Immature natural killer cell (primary cell): ENCODE data around the gene FRMD4A. TPM values are rescaled to one million over a fixed set of nuclear protein-coding genes. Genes with fewer than 3 reads are reported as not detected.
"Not testable (repeated sequence)": the region's sequence is repeated elsewhere in the genome, so short reads cannot be mapped to it uniquely, and the experiment has no call there.

ENCODE experiments used
- DNase-seq, 3 donors: peaks; one replicate each; pipeline ENCODE4 v3.0.0; 2022; ENCODE audit warnings: mixed read lengths in 1 of 3
- H3K27ac Mint-ChIP-seq, 6 donors: one replicate each; pipeline ENCODE4 v1.8.0; 2020; ENCODE audit warnings: mixed read lengths in 6 of 6, mild to moderate bottlenecking in 5 of 6, inconsistent platforms in 4 of 6, moderate library complexity in 3 of 6
- H3K27me3 Mint-ChIP-seq, 3 donors: one replicate each; pipeline ENCODE4 v1.8.0; 2020 to 2021; ENCODE audit warnings: low read depth in 3 of 3, mild to moderate bottlenecking in 3 of 3, mixed read lengths in 3 of 3, moderate library complexity in 3 of 3, inconsistent platforms in 1 of 3
- H3K36me3 Mint-ChIP-seq, 3 donors: one replicate each; pipeline ENCODE4 v1.8.0; 2020; ENCODE audit warnings: mixed read lengths in 3 of 3, inconsistent platforms in 2 of 3, mild to moderate bottlenecking in 2 of 3
- H3K4me1 Mint-ChIP-seq, 2 donors: one replicate each; pipeline ENCODE4 v1.8.0; 2020; ENCODE audit warnings: inconsistent platforms in 2 of 2, mild to moderate bottlenecking in 2 of 2, mixed read lengths in 2 of 2, moderate library complexity in 1 of 2
- H3K4me3 Mint-ChIP-seq, 5 donors: one replicate each; pipeline ENCODE4 v1.8.0; 2020; ENCODE audit warnings: mild to moderate bottlenecking in 5 of 5, mixed read lengths in 5 of 5, inconsistent platforms in 3 of 5, moderate library complexity in 3 of 5
- H3K9me3 Mint-ChIP-seq, 6 donors: one replicate each; pipeline ENCODE4 v1.8.0; 2020; ENCODE audit warnings: mild to moderate bottlenecking in 6 of 6, mixed read lengths in 6 of 6, inconsistent platforms in 4 of 6, moderate library complexity in 3 of 6
- polyA plus RNA-seq, 3 donors: library from polyadenylated mRNA; unstranded; fragments of 300-500 nt; fragmentation: Illumina TruSeq; gene quantifications; one replicate each; pipeline ENCODE4 v1.2.3, GENCODE V29; 2021

FRMD4A gene
- polyA plus RNA-seq, 3 donors from 2014 or later: 0.48 TPM; not detected in 2

DNA sequence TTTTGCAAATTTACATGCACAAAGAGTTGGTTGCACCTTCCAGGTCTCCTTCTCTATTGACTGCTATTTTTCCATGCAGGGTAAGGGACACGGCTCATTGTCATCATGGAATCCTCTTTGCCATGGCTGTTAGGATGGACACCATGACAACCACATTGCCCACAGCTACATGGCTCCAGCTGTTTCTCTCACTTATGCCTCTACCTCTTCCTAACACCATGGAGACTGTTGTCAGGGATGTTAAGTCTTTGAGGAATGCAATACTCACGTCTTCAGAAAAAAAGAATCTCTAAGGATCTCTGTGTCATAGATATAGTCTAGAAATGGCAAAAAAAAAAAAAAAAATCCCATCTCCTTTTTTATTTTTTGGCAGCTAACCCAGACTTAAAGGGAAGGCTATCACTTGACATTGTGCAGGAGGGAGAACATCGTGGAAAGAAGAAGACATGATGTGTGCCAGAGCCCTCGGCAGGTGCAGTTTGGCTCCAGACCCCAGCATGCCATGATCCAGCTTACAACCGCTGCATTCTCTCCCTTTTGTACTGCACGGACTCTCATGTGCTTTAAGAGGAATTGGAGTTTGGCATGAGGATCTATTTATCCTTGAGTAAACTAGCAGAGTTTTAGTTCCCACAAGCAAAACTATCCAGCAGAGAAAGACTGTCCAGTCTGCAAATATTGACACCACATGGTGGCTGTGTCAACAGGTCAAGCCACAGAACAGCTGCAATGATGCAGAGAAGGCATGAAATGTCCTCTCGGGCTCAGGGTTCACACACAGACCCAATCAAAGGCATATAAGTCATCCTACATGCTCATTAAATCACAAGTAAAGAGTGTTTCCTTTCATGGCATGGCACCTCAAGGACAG is 70.8 kb downstream of the FRMD4A start:
- no peaks in the 10 kb centered on the region for H3K4me1 Mint-ChIP-seq
- no peaks in the 10 kb centered on the region for H3K36me3 Mint-ChIP-seq
- H3K9me3 Mint-ChIP-seq: no peaks in the 10 kb centered on the region
- no peak overlapping the region for H3K4me3 Mint-ChIP-seq
- peaks cover 0 to 17% (median 1%) of the 10 kb centered on the region in 3 donors for H3K27me3 Mint-ChIP-seq
- no peak overlapping the region for H3K27ac Mint-ChIP-seq
- DNase-seq: no peak

DNA sequence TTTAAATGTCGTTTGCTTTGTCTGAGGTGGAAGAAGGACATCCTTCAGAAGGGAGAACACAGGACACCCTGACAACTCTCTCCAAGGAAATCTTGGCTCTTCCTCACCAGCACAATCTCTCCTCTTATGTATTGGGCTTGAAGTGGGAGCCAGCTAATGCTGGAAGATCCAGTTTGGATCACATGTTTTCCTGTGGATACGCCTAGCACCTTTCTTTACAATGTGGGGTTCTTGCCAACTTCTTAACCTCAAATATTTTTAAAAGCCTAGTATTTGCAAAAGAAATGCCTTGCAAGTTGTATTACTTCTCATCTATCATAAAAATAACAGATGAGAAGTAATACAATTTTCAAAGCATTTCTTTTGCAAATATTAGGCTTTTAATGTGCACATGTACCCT is 76.4 kb downstream of the FRMD4A start:
- Mint-ChIP-seq H3K4me1 (no peaks in the 10 kb centered on the region), H3K27me3 (peaks cover 1 to 10% (median 5%) of the 10 kb centered on the region in 3 donors), H3K27ac (no peak overlapping the region)

DNA sequence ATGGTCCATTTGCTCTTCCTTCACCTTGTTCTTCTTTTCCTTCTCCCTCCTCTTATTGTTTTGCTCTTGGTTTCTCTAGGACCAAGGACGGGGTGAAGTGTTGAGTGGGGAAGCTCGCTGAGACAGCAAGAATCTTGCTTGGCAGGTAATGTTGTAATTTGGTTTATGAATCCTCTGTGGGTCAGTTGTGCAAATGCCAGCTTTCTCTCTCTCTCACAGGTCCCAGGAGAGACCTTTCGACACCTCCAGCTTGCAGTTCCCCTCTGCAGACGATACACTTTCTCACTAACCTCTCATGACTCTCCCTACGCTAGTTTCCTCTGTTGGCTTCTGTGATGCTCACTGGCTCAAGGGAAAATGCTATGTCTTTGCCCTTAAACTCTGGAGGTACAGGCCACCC is 77.0 kb downstream of the FRMD4A start:
- H3K9me3 Mint-ChIP-seq: peaks cover 0 to 4% (median 0%) of the 10 kb centered on the region in 6 donors
- no peak overlapping the region for H3K27ac Mint-ChIP-seq
- H3K27me3 Mint-ChIP-seq: peaks cover 1 to 10% (median 5%) of the 10 kb centered on the region in 3 donors
- no peaks in the 10 kb centered on the region for H3K36me3 Mint-ChIP-seq
- no peak overlapping the region for H3K4me3 Mint-ChIP-seq
- no peak for DNase-seq
- no peaks in the 10 kb centered on the region for H3K4me1 Mint-ChIP-seq

More for the DNA sequence above, 76.4 kb downstream of the FRMD4A start:
- no peak overlapping the region for H3K4me3 Mint-ChIP-seq
- no peaks in the 10 kb centered on the region for H3K36me3 Mint-ChIP-seq
- H3K9me3 Mint-ChIP-seq: peaks cover 0 to 4% (median 0%) of the 10 kb centered on the region in 6 donors
- no peak for DNase-seq

DNA sequence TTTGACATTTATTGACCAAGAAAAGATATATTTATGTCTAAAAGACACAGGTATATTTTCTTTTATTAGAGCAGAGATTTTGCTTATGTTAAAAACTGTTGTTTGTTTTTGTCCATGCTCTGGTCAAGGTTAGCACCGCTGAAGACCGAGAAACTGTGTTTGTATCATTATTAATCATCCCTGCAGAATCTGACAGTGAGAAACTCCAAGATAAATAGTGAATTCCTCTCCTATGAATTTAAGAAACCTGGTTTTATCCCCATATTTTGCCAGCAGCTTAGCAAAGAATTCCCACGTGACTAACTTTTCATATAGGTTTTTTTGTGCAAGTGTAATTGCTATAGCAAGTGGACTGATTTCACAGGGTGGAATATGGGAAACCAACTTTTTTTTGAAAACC is 77.6 kb downstream of the FRMD4A start:
- H3K9me3 Mint-ChIP-seq: peaks cover 0 to 4% (median 0%) of the 10 kb centered on the region in 6 donors
- DNase-seq: no peak
- no peaks in the 10 kb centered on the region for H3K4me1 Mint-ChIP-seq
- H3K27ac Mint-ChIP-seq: no peak overlapping the region
- no peak overlapping the region for H3K4me3 Mint-ChIP-seq
- no peaks in the 10 kb centered on the region for H3K36me3 Mint-ChIP-seq
- H3K27me3 Mint-ChIP-seq: peaks cover 0 to 10% (median 5%) of the 10 kb centered on the region in 3 donors

DNA sequence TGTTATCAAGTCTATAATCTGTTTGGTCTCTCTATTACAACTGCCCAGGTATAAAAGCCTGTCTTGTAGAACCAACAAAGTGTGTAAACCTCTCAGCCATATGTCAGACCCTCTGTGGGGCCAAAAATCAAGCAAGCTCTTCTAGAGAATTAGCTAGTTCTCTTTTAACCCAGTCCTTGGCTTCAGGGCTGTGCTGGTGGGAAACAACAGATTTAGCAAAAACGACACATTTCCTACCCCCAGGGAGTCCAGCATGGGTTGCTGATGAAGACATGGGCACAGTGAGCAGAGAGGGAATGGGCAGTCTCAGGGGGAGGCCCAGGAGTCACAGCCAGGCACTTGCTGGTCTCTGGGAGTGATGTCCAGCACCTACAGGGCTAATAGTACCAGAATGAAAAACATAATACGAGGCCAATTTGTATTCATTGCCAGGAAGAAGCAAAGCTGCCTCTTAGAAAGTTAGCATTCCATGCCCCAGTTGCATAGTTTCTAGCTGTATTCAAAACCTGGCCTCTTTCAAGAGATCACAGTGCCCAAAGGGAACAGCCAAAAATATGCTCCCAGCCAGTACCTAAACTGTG is 80.1 kb downstream of the FRMD4A start:
- no peak for DNase-seq
- Mint-ChIP-seq H3K4me3 (no peak overlapping the region), H3K27me3 (peaks cover 0 to 10% (median 8%) of the 10 kb centered on the region in 3 donors), H3K9me3 (peaks cover 0 to 4% (median 0%) of the 10 kb centered on the region in 6 donors), H3K36me3 (no peaks in the 10 kb centered on the region), H3K4me1 (no peaks in the 10 kb centered on the region), H3K27ac (no peak overlapping the region)

DNA sequence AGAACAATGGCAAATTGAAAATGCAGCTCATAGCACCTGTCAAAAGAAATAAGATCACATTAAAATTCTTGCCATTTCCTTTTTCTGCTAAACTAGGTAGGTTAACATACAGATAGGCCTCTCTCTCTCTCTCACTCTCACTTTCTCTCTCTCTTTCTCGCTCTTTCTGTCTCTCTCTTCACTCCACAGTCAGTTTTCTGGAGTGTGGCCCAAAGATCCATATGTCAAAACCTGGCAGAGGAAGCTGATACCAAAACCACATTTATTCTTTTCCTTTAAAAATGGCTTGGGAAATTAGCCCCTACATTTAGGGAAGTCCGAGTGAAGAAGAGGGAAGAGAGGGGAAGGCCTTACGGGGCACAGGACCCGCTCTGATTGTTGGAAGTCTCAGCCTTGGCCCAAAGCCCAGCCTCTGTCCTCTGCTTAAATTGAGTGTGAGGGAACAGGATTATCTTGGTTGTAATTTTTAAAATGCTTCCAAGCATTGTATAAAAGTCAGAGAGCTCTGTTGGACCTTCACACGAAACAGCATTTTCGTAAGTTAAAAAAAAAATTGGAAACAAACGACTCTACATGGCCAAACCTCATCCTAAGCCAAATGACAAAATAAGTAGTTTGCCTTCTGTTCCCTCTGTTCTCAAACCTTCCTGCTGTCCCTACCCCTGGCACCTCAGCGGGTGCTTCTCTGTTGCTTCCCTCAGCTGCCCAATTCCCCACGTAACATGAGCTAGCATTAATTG is 83.2 kb downstream of the FRMD4A start:
- Mint-ChIP-seq H3K27me3 (peaks cover 3 to 6% (median 4%) of the 10 kb centered on the region in 3 donors), H3K4me3 (no peak overlapping the region), H3K9me3 (no peaks in the 10 kb centered on the region), H3K27ac (no peak overlapping the region), H3K4me1 (no peaks in the 10 kb centered on the region), H3K36me3 (no peaks in the 10 kb centered on the region)
- no peak for DNase-seq

DNA sequence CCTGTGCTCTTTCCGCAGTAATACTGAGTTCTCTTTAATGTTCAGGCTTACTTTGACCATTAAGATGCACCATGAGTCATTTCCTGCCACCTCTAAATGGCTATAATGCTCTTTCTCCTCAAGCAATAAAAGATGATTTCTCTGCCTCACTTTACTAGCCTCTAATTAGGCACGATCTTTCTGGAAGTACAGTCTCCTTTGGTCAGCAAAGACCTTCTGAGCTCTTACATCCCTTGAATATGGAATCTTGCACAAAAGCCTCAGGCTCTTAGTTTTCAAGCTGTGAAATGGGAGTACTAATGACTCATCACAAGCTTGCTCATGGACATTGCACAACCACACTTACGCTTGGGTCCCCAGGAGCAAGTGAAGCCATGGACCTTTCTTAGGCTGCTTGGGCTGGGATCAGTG is 85.9 kb downstream of the FRMD4A start:
- H3K27ac Mint-ChIP-seq: no peak overlapping the region
- no peaks in the 10 kb centered on the region for H3K4me1 Mint-ChIP-seq
- peaks cover 0 to 6% (median 4%) of the 10 kb centered on the region in 3 donors for H3K27me3 Mint-ChIP-seq
- no peak overlapping the region for H3K4me3 Mint-ChIP-seq
- no peaks in the 10 kb centered on the region for H3K9me3 Mint-ChIP-seq
- DNase-seq: no peak
- H3K36me3 Mint-ChIP-seq: no peaks in the 10 kb centered on the region

DNA sequence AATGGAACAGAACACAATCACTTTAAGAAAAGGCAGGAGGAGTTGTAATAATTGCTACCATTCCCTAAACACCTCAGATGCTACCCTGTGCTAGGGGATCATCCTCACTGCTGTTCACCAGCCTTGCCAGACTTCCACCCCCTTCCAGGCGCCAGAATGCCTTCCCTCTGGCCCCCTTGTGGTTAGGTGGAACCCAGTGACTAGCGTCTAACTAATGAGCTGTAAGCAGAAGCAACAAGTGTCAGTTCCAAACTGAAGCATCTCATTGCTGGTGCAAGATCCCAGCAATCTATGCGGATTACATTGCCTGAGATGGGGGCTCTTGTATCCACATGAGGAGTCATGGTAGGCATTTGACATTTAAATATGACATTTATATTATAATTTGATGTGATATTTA is 86.6 kb downstream of the FRMD4A start:
- Mint-ChIP-seq H3K4me1 (no peaks in the 10 kb centered on the region), H3K9me3 (no peaks in the 10 kb centered on the region), H3K27me3 (peaks cover 0 to 6% (median 4%) of the 10 kb centered on the region in 3 donors)

DNA sequence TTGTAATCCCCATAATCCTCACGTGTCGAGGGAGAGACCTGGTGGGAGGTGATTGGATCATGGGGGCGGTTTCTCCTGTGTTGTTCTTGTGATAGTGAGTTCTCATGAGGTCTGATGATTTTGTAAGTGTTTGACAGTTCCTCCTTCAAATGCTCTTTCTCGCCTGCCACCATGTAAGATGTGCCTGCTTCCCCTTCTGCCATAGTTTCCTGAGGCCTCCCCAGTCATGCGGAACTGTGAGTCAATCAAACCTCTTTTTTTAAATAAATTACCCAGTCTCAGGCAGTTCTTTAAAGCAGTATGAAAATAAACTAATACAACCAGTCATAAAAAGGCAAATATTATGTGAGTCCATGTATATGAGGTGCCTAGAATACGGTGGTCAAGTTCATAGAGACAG is 87.5 kb downstream of the FRMD4A start:
- no peak overlapping the region for H3K4me3 Mint-ChIP-seq
- peaks cover 0 to 6% (median 4%) of the 10 kb centered on the region in 3 donors for H3K27me3 Mint-ChIP-seq
- H3K36me3 Mint-ChIP-seq: no peaks in the 10 kb centered on the region
- H3K4me1 Mint-ChIP-seq: no peaks in the 10 kb centered on the region
- no peak for DNase-seq
- no peaks in the 10 kb centered on the region for H3K9me3 Mint-ChIP-seq
- no peak overlapping the region for H3K27ac Mint-ChIP-seq

More for the DNA sequence above, 86.6 kb downstream of the FRMD4A start:
- Mint-ChIP-seq H3K4me3 (no peak overlapping the region), H3K27ac (no peak overlapping the region), H3K36me3 (no peaks in the 10 kb centered on the region)
- no peak for DNase-seq

DNA sequence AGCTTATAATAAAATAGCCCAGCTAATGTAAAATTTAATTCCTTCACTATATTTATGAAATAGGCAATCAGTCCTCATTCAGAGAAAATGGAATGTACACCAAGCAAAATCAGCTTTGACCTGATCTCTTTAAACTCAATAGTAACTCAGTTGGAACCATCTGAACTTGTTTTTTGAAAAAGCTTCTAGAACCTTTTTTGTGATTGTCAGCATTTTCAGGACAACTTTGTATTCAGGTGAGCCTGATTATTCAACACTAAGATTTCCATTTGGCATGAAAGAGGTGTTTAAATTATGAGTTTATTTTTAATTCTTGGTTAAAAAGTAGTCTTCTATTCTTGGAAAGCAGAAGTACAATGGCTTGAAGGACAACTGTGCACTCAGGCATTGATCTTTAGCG is 89.5 kb downstream of the FRMD4A start:
- Mint-ChIP-seq H3K36me3 (no peaks in the 10 kb centered on the region), H3K4me3 (no peak overlapping the region)

DNA sequence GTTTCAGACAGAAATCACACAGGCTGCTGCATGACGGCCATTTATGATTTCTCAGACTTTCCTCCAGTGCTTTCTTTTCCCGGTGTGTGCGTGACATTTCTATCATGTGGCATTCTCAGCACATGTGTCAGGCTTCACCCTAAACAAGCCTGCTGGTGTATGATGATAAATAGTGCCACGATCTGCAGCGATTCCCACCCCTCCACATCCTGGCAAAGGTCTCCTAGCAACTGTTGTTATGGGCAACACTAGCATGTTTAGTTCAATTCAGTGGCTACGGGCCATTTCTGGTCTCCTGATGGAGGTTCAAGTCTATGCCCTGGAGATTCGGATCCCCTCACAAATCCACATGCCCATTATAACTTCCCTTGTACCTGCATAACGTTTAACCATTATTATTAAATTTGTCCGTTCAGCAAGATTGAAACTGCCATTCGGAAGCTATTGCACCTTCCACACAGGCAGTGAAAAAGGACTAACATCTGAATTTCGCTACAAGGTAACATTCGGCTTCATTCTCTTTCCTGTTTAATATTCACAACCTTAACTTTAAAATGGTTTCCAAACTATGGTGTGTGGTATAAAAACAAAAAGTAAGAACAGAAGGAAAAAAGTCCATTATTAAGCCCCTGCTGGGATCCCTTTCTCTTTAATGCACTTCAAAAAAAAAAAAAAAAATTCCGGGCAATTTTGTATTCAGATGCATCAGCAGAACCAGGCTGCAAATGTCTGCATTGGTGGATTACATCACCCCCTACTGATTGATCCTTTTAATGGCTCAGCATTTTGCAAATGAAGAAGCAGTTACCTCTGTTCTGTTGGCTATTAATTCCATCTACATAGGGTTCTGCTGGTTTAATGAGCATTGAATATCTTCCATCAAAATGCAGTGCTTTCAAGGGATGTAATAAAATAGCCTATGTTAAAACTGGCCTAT is 90.2 kb downstream of the FRMD4A start:
- DNase-seq: no peak
- H3K27ac Mint-ChIP-seq: no peak overlapping the region
- H3K4me3 Mint-ChIP-seq: no peak overlapping the region
- H3K27me3 Mint-ChIP-seq: peaks cover 1 to 6% (median 6%) of the 10 kb centered on the region in 3 donors
- no peaks in the 10 kb centered on the region for H3K9me3 Mint-ChIP-seq
- H3K4me1 Mint-ChIP-seq: no peaks in the 10 kb centered on the region
- H3K36me3 Mint-ChIP-seq: no peaks in the 10 kb centered on the region

More for the DNA sequence above, 89.5 kb downstream of the FRMD4A start:
- H3K27ac Mint-ChIP-seq: no peak overlapping the region
- no peak for DNase-seq
- H3K27me3 Mint-ChIP-seq: peaks cover 1 to 6% (median 6%) of the 10 kb centered on the region in 3 donors
- H3K4me1 Mint-ChIP-seq: no peaks in the 10 kb centered on the region
- H3K9me3 Mint-ChIP-seq: no peaks in the 10 kb centered on the region

DNA sequence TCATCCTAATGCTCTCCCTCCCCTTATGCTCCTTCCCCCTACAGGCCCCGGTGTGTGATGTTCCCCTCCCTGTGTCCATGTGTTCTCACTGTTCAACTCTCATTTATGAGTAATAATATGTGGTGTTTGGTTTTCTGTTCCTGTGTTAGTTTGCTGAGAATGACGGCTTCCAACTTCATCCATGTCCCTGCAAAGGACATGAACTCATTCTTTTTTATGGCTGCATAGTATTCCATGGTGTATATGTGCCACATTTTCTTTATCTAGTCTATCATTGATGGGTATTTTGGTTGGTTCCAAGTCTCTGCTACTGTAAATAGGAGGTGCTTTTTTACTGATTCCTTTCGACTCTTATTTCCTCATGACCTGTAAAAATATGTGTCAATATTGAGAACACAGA is 92.1 kb downstream of the FRMD4A start:
- H3K4me1 Mint-ChIP-seq, H3K4me3 Mint-ChIP-seq, H3K36me3 Mint-ChIP-seq, H3K27me3 Mint-ChIP-seq, H3K27ac Mint-ChIP-seq, H3K9me3 Mint-ChIP-seq, DNase-seq: not testable (repeated sequence)

DNA sequence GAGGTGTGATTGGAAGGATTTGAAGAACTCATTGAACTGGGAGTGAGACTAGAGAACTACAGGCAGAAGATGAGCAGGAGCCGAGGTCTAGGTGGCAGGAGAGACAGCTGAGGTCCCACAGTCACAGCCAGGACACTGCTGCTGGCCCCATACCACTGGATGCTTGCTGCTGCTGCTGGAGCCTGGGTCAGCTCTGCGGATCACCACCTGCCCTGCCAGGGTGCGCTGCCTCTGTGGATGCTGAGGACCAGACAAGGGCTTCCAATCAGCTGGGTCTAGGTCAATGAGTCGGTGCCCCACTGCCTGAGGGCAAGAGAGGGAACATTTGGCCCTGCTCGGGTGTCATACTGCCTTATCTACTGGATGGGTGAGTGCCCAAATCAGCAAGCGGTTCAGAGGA is 94.4 kb downstream of the FRMD4A start:
- peaks cover 3 to 7% (median 3%) of the 10 kb centered on the region in 3 donors for H3K27me3 Mint-ChIP-seq
- DNase-seq: no peak
- H3K4me3 Mint-ChIP-seq: no peak overlapping the region
- H3K4me1 Mint-ChIP-seq: no peaks in the 10 kb centered on the region
- H3K36me3 Mint-ChIP-seq: no peaks in the 10 kb centered on the region
- no peaks in the 10 kb centered on the region for H3K9me3 Mint-ChIP-seq
- no peak overlapping the region for H3K27ac Mint-ChIP-seq
